GM21447 (cell line): Measurements from ENCODE around the gene LTO1.
"Not testable (repeated sequence)": the region's sequence is repeated elsewhere in the genome, so short reads cannot be mapped to it uniquely, and the experiment has no call there.

Experiments
- ATAC-seq: cut with Tn5 transposase; IDR thresholded peaks from one replicate; pipeline ENCODE4 v1.9.1; 2021; ENCODE audit not compliant: unreplicated experiment

Gene LTO1

GRCh38 chr11:69702239-69702691 is 27.1 kb upstream of the LTO1 start:
- no peak for ATAC-seq

- no peak for ATAC-seq
Measured at GRCh38 chr11:69700278-69701140, 25.4 kb upstream of the LTO1 start.

- no peak for ATAC-seq
Measured at GRCh38 chr11:69699213-69699612, 24.1 kb upstream of the LTO1 start.

GRCh38 chr11:69698362-69698761 is 23.2 kb upstream of the LTO1 start:
- no peak for ATAC-seq

- ATAC-seq = no peak
Measured at GRCh38 chr11:69697861-69698260, 22.7 kb upstream of the LTO1 start.

GRCh38 chr11:69697469-69697843 is 22.3 kb upstream of the LTO1 start:
- ATAC-seq = no peak

- ATAC-seq = no peak
Measured at GRCh38 chr11:69696749-69697468, 21.8 kb upstream of the LTO1 start.

- not testable (repeated sequence) for ATAC-seq
Measured at GRCh38 chr11:69695995-69696394, 20.8 kb upstream of the LTO1 start.

- no peak for ATAC-seq
Measured at GRCh38 chr11:69695581-69695980, 20.4 kb upstream of the LTO1 start.

GRCh38 chr11:69694781-69695180 is 19.6 kb upstream of the LTO1 start:
- ATAC-seq = no peak

GRCh38 chr11:69692422-69692821 is 17.3 kb upstream of the LTO1 start:
- no peak for ATAC-seq

- ATAC-seq = no peak
Measured at GRCh38 chr11:69691463-69691862, 16.3 kb upstream of the LTO1 start.

- no peak for ATAC-seq
Measured at GRCh38 chr11:69689484-69690319, 14.5 kb upstream of the LTO1 start.

- ATAC-seq = not testable (repeated sequence)
Measured at GRCh38 chr11:69687969-69688771, 13.0 kb upstream of the LTO1 start.

GRCh38 chr11:69686856-69687255 is 11.7 kb upstream of the LTO1 start:
- ATAC-seq = no peak

- no peak for ATAC-seq
Measured at GRCh38 chr11:69686452-69686851, 11.3 kb upstream of the LTO1 start.

GRCh38 chr11:69685348-69685747 is 10.2 kb upstream of the LTO1 start:
- ATAC-seq = no peak

- no peak for ATAC-seq
Measured at GRCh38 chr11:69684651-69685050, 9.5 kb upstream of the LTO1 start.

GRCh38 chr11:69683764-69684333 is 8.7 kb upstream of the LTO1 start:
- ATAC-seq = no peak

GRCh38 chr11:69682681-69683326 is 7.7 kb upstream of the LTO1 start:
- no peak for ATAC-seq
